GM18511 (cell line): ENCODE data around the gene AK5.

ENCODE experiments used
- ATAC-seq: cut with Tn5 transposase; IDR thresholded peaks from one replicate; pipeline ENCODE4 v1.9.1; 2021; ENCODE audit warnings: mild to moderate bottlenecking, moderate library complexity; ENCODE audit not compliant: unreplicated experiment

Gene AK5

GRCh38 chr1:77538956-77539518 is 257.2 kb downstream of the AK5 start:
- peak; percentile 75 for ATAC-seq

GRCh38 chr1:77539519-77540142 is 257.8 kb downstream of the AK5 start:
- ATAC-seq = peak; percentile 2

- peak; percentile 50 for ATAC-seq
Measured at GRCh38 chr1:77540501-77541161, 258.8 kb downstream of the AK5 start.

GRCh38 chr1:77541162-77541545 is 259.3 kb downstream of the AK5 start:
- peak; percentile 52 for ATAC-seq

GRCh38 chr1:77542813-77543420 is 261.1 kb downstream of the AK5 start:
- no peak for ATAC-seq

- ATAC-seq = no peak
Measured at GRCh38 chr1:77543822-77544448, 262.1 kb downstream of the AK5 start.

GRCh38 chr1:77544845-77545244 is 263.0 kb downstream of the AK5 start:
- ATAC-seq = no peak

GRCh38 chr1:77545970-77546369 is 264.2 kb downstream of the AK5 start:
- no peak for ATAC-seq

GRCh38 chr1:77546890-77547289 is 265.1 kb downstream of the AK5 start:
- ATAC-seq = no peak

GRCh38 chr1:77548285-77548684 is 266.5 kb downstream of the AK5 start:
- ATAC-seq = no peak

GRCh38 chr1:77550135-77550534 is 268.3 kb downstream of the AK5 start:
- no peak for ATAC-seq

- no peak for ATAC-seq
Measured at GRCh38 chr1:77552626-77553025, 270.8 kb downstream of the AK5 start.

GRCh38 chr1:77553568-77554291 is 271.9 kb downstream of the AK5 start:
- ATAC-seq = no peak

- ATAC-seq = no peak
Measured at GRCh38 chr1:77556045-77556444, 274.2 kb downstream of the AK5 start.

GRCh38 chr1:77557053-77557452 is 275.2 kb downstream of the AK5 start:
- ATAC-seq = no peak

GRCh38 chr1:77558591-77559164 is 276.9 kb downstream of the AK5 start:
- ATAC-seq = no peak

- ATAC-seq = no peak
Measured at GRCh38 chr1:77560741-77561140, 278.9 kb downstream of the AK5 start.

GRCh38 chr1:77562596-77563150 is 280.9 kb downstream of the AK5 start:
- no peak for ATAC-seq

- ATAC-seq = no peak
Measured at GRCh38 chr1:77565321-77565720, 283.5 kb downstream of the AK5 start.

- ATAC-seq = no peak
Measured at GRCh38 chr1:77571642-77572041, 289.8 kb downstream of the AK5 start.
